HG03159 (cell line): Measurements from ENCODE around the gene AGRN.
"Not testable (repeated sequence)": the region's sequence is repeated elsewhere in the genome, so short reads cannot be mapped to it uniquely, and the experiment has no call there.

ENCODE experiments used
- ATAC-seq: cut with Tn5 transposase; IDR thresholded peaks from one replicate; pipeline ENCODE4 v1.9.1; 2021; ENCODE audit warnings: mild to moderate bottlenecking, moderate library complexity; ENCODE audit not compliant: unreplicated experiment

Gene AGRN

GRCh38 chr1:1018321-1018685 is 1.6 kb upstream of the AGRN start:
- ATAC-seq: not testable (repeated sequence)

GRCh38 chr1:1019122-1019999 is 559 bp upstream of the AGRN start:
- ATAC-seq: peak; percentile 62

GRCh38 chr1:1020415-1021009 is 592 bp downstream of the AGRN start:
- peak; percentile 14 for ATAC-seq

- ATAC-seq: no peak
These were observed 1.3 kb downstream of the AGRN start for GRCh38 chr1:1021010-1021919.

- no peak for ATAC-seq
These were observed 2.0 kb downstream of the AGRN start for GRCh38 chr1:1021920-1022259.

- no peak for ATAC-seq
These were observed 2.5 kb downstream of the AGRN start for GRCh38 chr1:1022302-1023009.

GRCh38 chr1:1023700-1024099 is 3.8 kb downstream of the AGRN start:
- no peak for ATAC-seq

- no peak for ATAC-seq
These were observed 4.3 kb downstream of the AGRN start for GRCh38 chr1:1024149-1024770.

- no peak for ATAC-seq
These were observed 5.1 kb downstream of the AGRN start for GRCh38 chr1:1024771-1025699.

- no peak for ATAC-seq
These were observed 5.8 kb downstream of the AGRN start for GRCh38 chr1:1025730-1026129.

GRCh38 chr1:1026599-1027413 is 6.9 kb downstream of the AGRN start:
- ATAC-seq: no peak

GRCh38 chr1:1027791-1028190 is 7.9 kb downstream of the AGRN start:
- no peak for ATAC-seq

- not testable (repeated sequence) for ATAC-seq
These were observed 11.1 kb downstream of the AGRN start for GRCh38 chr1:1030867-1031658.

GRCh38 chr1:1031659-1032235 is 11.8 kb downstream of the AGRN start:
- ATAC-seq: no peak

GRCh38 chr1:1032424-1032823 is 12.5 kb downstream of the AGRN start:
- peak; percentile 2 for ATAC-seq

- ATAC-seq: peak; percentile 76
These were observed 13.2 kb downstream of the AGRN start for GRCh38 chr1:1033009-1033587.
